Measurements from ENCODE around the gene CPNE2. TPM values are rescaled to one million over a fixed set of nuclear protein-coding genes. Genes with fewer than 3 reads are reported as not detected.

Gene CPNE2
- total and polyA plus RNA-seq, 2 of the 8 experiments (the other 6 are each of a cell fraction or from before 2014, with no cell fraction given): 10.6 to 39.5 TPM

DNA sequence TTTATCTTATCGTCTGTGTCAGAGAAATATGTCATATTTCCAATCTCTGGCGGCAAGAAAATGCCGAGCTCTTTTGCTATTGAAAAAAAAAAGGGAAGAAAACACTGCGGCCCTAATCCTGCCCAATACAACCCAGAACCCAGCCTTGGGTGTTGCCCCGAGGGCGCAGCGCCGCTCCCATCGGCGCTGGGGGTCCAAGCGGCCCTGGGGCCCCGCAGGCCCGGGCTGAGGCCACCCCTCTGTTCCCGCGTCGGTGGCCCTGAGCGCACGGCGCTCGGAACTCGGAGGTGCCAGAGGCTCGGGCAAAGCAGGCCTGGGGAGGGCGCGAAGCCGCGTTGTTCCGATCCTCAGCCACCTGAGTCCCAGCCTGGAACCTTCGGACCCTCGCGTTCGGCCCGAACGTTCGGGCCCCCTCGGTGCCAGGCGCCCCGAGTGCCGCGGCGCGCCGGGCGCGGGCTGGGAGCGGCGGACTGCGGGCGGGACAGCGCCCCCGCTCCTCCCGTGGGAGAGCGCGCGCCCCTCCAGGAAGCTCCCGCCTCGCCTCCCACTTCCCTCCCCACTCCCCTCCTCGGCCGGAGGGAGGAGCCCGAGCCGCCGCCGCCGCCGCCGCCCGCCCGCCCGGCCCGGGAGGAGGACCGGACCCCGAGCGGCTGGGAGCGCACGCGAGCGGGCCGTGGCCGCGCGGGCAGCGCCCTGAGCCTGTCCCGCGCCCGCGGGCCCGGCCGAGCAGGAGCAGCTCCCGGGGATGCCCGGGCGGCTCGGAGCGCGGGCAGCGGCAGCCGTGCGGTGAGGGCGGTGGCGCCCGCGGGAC is at the start of gene CPNE2 (continued):
- TF ChIP-seq, protein P1, sequence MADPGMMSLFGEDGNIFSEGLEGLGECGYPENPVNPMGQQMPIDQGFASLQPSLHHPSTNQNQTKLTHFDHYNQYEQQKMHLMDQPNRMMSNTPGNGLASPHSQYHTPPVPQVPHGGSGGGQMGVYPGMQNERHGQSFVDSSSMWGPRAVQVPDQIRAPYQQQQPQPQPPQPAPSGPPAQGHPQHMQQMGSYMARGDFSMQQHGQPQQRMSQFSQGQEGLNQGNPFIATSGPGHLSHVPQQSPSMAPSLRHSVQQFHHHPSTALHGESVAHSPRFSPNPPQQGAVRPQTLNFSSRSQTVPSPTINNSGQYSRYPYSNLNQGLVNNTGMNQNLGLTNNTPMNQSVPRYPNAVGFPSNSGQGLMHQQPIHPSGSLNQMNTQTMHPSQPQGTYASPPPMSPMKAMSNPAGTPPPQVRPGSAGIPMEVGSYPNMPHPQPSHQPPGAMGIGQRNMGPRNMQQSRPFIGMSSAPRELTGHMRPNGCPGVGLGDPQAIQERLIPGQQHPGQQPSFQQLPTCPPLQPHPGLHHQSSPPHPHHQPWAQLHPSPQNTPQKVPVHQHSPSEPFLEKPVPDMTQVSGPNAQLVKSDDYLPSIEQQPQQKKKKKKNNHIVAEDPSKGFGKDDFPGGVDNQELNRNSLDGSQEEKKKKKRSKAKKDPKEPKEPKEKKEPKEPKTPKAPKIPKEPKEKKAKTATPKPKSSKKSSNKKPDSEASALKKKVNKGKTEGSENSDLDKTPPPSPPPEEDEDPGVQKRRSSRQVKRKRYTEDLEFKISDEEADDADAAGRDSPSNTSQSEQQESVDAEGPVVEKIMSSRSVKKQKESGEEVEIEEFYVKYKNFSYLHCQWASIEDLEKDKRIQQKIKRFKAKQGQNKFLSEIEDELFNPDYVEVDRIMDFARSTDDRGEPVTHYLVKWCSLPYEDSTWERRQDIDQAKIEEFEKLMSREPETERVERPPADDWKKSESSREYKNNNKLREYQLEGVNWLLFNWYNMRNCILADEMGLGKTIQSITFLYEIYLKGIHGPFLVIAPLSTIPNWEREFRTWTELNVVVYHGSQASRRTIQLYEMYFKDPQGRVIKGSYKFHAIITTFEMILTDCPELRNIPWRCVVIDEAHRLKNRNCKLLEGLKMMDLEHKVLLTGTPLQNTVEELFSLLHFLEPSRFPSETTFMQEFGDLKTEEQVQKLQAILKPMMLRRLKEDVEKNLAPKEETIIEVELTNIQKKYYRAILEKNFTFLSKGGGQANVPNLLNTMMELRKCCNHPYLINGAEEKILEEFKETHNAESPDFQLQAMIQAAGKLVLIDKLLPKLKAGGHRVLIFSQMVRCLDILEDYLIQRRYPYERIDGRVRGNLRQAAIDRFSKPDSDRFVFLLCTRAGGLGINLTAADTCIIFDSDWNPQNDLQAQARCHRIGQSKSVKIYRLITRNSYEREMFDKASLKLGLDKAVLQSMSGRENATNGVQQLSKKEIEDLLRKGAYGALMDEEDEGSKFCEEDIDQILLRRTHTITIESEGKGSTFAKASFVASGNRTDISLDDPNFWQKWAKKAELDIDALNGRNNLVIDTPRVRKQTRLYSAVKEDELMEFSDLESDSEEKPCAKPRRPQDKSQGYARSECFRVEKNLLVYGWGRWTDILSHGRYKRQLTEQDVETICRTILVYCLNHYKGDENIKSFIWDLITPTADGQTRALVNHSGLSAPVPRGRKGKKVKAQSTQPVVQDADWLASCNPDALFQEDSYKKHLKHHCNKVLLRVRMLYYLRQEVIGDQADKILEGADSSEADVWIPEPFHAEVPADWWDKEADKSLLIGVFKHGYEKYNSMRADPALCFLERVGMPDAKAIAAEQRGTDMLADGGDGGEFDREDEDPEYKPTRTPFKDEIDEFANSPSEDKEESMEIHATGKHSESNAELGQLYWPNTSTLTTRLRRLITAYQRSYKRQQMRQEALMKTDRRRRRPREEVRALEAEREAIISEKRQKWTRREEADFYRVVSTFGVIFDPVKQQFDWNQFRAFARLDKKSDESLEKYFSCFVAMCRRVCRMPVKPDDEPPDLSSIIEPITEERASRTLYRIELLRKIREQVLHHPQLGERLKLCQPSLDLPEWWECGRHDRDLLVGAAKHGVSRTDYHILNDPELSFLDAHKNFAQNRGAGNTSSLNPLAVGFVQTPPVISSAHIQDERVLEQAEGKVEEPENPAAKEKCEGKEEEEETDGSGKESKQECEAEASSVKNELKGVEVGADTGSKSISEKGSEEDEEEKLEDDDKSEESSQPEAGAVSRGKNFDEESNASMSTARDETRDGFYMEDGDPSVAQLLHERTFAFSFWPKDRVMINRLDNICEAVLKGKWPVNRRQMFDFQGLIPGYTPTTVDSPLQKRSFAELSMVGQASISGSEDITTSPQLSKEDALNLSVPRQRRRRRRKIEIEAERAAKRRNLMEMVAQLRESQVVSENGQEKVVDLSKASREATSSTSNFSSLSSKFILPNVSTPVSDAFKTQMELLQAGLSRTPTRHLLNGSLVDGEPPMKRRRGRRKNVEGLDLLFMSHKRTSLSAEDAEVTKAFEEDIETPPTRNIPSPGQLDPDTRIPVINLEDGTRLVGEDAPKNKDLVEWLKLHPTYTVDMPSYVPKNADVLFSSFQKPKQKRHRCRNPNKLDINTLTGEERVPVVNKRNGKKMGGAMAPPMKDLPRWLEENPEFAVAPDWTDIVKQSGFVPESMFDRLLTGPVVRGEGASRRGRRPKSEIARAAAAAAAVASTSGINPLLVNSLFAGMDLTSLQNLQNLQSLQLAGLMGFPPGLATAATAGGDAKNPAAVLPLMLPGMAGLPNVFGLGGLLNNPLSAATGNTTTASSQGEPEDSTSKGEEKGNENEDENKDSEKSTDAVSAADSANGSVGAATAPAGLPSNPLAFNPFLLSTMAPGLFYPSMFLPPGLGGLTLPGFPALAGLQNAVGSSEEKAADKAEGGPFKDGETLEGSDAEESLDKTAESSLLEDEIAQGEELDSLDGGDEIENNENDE (IDR thresholded peaks at IDR 0.05; ENCODE audit: insufficient replicate concordance, low read length): no peak
- TF ChIP-seq ZNF274 (IDR thresholded peaks at IDR 0.05; ENCODE audit: borderline replicate concordance, extremely low read depth, low read length) (no peak), POLR2AphosphoS5 (IDR thresholded peaks at IDR 0.05; ENCODE audit: low read depth, low read length) (no peak), RBBP5 (IDR thresholded peaks at IDR 0.05; ENCODE audit: borderline replicate concordance, low read depth, low read length) (peak; percentile 22; the same call in 1 of the 2 replicates), POLR2A (IDR thresholded peaks at IDR 0.05; ENCODE audit: control extremely low read depth in 1 of 2, low read depth in 2 of 2, low read length in 2 of 2) (no peak), RFX5 (IDR thresholded peaks at IDR 0.05; ENCODE audit: borderline replicate concordance, low read depth, low read length) (no peak), JUND (IDR thresholded peaks at IDR 0.05; ENCODE audit: low read length) (no peak), SUZ12 (IDR thresholded peaks at IDR 0.05; ENCODE audit: low read length) (peak; percentile 37; the same call in 1 of the 2 replicates), SP2 (IDR thresholded peaks at IDR 0.05; ENCODE audit: low read length) (no peak)
- TF ChIP-seq, protein P2, sequence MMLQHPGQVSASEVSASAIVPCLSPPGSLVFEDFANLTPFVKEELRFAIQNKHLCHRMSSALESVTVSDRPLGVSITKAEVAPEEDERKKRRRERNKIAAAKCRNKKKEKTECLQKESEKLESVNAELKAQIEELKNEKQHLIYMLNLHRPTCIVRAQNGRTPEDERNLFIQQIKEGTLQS (IDR thresholded peaks at IDR 0.05; ENCODE audit: insufficient read depth, low read depth, low read length): no peak
